ENCODE measurements around the gene MAST2. TPM values are rescaled to one million over a fixed set of nuclear protein-coding genes. Genes with fewer than 3 reads are reported as not detected.
"Not testable (repeated sequence)": the region's sequence is repeated elsewhere in the genome, so short reads cannot be mapped to it uniquely, and the experiment has no call there.

The MAST2 gene
- total RNA-seq, 1 donor from 2014 or later, result 60.7 TPM

- DNase-seq (ENCODE audit: low spot score in 2 of 2, unreplicated experiment in 2 of 2), result no peak
- H3K36me3 Mint-ChIP-seq, result peaks cover 22% of the 10 kb centered on the region
- peaks cover 6% of the 10 kb centered on the region for H3K4me1 Mint-ChIP-seq
- H3K27ac Mint-ChIP-seq, result no peak overlapping the region
- peaks cover 26% of the 10 kb centered on the region for H3K9me3 Mint-ChIP-seq
- TF ChIP-seq, protein P1, sequence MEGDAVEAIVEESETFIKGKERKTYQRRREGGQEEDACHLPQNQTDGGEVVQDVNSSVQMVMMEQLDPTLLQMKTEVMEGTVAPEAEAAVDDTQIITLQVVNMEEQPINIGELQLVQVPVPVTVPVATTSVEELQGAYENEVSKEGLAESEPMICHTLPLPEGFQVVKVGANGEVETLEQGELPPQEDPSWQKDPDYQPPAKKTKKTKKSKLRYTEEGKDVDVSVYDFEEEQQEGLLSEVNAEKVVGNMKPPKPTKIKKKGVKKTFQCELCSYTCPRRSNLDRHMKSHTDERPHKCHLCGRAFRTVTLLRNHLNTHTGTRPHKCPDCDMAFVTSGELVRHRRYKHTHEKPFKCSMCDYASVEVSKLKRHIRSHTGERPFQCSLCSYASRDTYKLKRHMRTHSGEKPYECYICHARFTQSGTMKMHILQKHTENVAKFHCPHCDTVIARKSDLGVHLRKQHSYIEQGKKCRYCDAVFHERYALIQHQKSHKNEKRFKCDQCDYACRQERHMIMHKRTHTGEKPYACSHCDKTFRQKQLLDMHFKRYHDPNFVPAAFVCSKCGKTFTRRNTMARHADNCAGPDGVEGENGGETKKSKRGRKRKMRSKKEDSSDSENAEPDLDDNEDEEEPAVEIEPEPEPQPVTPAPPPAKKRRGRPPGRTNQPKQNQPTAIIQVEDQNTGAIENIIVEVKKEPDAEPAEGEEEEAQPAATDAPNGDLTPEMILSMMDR (IDR thresholded peaks at IDR 0.05; ENCODE audit: unreplicated experiment), result no peak
- H3K4me3 Mint-ChIP-seq, result no peak overlapping the region
- no peaks in the 10 kb centered on the region for H3K27me3 Mint-ChIP-seq (ENCODE audit: low read depth)
Observed at GRCh38 chr1:45848714-45849113, 45.3 kb downstream of the MAST2 start.

GRCh38 chr1:45850017-45850416 lies 46.6 kb downstream of the MAST2 start:
- Mint-ChIP-seq H3K4me3 (no peak overlapping the region), H3K4me1 (peaks cover 6% of the 10 kb centered on the region), H3K27me3 (ENCODE audit: low read depth) (no peaks in the 10 kb centered on the region), H3K36me3 (peaks cover 22% of the 10 kb centered on the region), H3K9me3 (peaks cover 26% of the 10 kb centered on the region), H3K27ac (no peak overlapping the region)
- no peak for DNase-seq (ENCODE audit: low spot score in 2 of 2, unreplicated experiment in 2 of 2)
- TF ChIP-seq, protein P1 (IDR thresholded peaks at IDR 0.05; ENCODE audit: unreplicated experiment), result no peak

GRCh38 chr1:45854724-45855123 lies 51.3 kb downstream of the MAST2 start:
- peaks cover 2% of the 10 kb centered on the region for H3K4me1 Mint-ChIP-seq
- no peaks in the 10 kb centered on the region for H3K27me3 Mint-ChIP-seq (ENCODE audit: low read depth)
- TF ChIP-seq, protein P1 (IDR thresholded peaks at IDR 0.05; ENCODE audit: unreplicated experiment), result no peak
- peaks cover 10% of the 10 kb centered on the region for H3K36me3 Mint-ChIP-seq
- no peak for DNase-seq (ENCODE audit: low spot score in 2 of 2, unreplicated experiment in 2 of 2)
- no peak overlapping the region for H3K4me3 Mint-ChIP-seq
- H3K27ac Mint-ChIP-seq, result no peak overlapping the region
- H3K9me3 Mint-ChIP-seq, result peaks cover 14% of the 10 kb centered on the region

DNA sequence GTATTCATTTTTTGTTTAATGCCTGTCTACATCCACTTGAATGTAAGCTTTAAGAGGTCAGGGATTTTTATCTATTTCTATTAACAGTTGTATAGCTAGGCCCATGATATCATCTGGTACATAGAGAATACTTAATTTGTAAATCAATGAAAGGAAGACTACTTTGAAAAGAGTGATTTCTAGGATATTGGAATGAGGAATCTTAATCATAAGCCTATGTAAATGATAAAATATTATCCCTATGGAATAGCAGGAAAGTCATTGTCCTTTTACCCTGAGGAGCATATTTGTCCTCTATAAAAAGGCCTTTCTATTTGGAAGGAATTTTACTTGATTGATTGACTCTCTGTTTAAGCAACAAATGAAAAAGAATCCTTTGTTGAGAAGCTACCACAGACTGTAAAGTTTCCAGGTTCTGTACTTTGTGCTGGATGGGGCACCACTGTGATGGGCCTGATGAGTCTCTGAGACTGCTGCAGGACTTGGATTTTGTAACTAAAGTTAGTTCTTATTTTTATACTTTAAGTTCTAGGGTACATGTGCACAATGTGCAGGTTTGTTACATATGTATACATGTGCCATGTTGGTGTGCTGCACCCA lies 53.8 kb downstream of the MAST2 start:
- Mint-ChIP-seq H3K27ac (no peak overlapping the region), H3K9me3 (no peaks in the 10 kb centered on the region), H3K27me3 (ENCODE audit: low read depth) (no peaks in the 10 kb centered on the region), H3K4me3 (no peak overlapping the region), H3K36me3 (peaks cover 1% of the 10 kb centered on the region), H3K4me1 (peaks cover 8% of the 10 kb centered on the region)
- TF ChIP-seq, protein P1 (IDR thresholded peaks at IDR 0.05; ENCODE audit: unreplicated experiment), result no peak
- DNase-seq (ENCODE audit: low spot score in 2 of 2, unreplicated experiment in 2 of 2), result no peak

- H3K4me1 Mint-ChIP-seq, result peaks cover 10% of the 10 kb centered on the region
- not testable (repeated sequence) for H3K27ac Mint-ChIP-seq; DNase-seq (ENCODE audit: low spot score in 2 of 2, unreplicated experiment in 2 of 2); H3K27me3 Mint-ChIP-seq (ENCODE audit: low read depth); H3K9me3 Mint-ChIP-seq; H3K4me3 Mint-ChIP-seq; H3K36me3 Mint-ChIP-seq
Observed at GRCh38 chr1:45857755-45858492, 54.5 kb downstream of the MAST2 start.

- Mint-ChIP-seq H3K27ac (no peak overlapping the region), H3K4me3 (no peak overlapping the region), H3K36me3 (peaks cover 1% of the 10 kb centered on the region), H3K4me1 (peaks cover 22% of the 10 kb centered on the region), H3K27me3 (ENCODE audit: low read depth) (no peaks in the 10 kb centered on the region), H3K9me3 (no peaks in the 10 kb centered on the region)
- TF ChIP-seq, protein P1 (IDR thresholded peaks at IDR 0.05; ENCODE audit: unreplicated experiment), result no peak
- DNase-seq (ENCODE audit: low spot score in 2 of 2, unreplicated experiment in 2 of 2), result no peak
Observed at GRCh38 chr1:45859221-45859620, 55.8 kb downstream of the MAST2 start.
